Activated T-cell treated with anti-CD3 and anti-CD28 coated beads for 4 hours (primary cell): ENCODE results near the gene MPRIP.

Experiments used
- DNase-seq: peaks from one replicate; pipeline ENCODE4 v3.0.0-alpha.2; 2020

The MPRIP gene

GRCh38 chr17:17089796-17090641, 47.8 kb downstream of the MPRIP start:
- DNase-seq, result no peak

- DNase-seq, result no peak
Observed at GRCh38 chr17:17090642-17091103, 48.4 kb downstream of the MPRIP start.

- no peak for DNase-seq
Observed at GRCh38 chr17:17091276-17091675, 49.0 kb downstream of the MPRIP start.

GRCh38 chr17:17091856-17092756, 49.8 kb downstream of the MPRIP start:
- DNase-seq, result no peak

- DNase-seq, result no peak
Observed at GRCh38 chr17:17093764-17094163, 51.5 kb downstream of the MPRIP start.

GRCh38 chr17:17096438-17097178, 54.4 kb downstream of the MPRIP start:
- DNase-seq, result no peak

GRCh38 chr17:17097763-17098345, 55.6 kb downstream of the MPRIP start:
- DNase-seq, result no peak

GRCh38 chr17:17098551-17099179, 56.4 kb downstream of the MPRIP start:
- no peak for DNase-seq

GRCh38 chr17:17102176-17102575, 59.9 kb downstream of the MPRIP start:
- no peak for DNase-seq

- DNase-seq, result no peak
Observed at GRCh38 chr17:17103160-17103559, 60.9 kb downstream of the MPRIP start.

- DNase-seq, result no peak
Observed at GRCh38 chr17:17104036-17104435, 61.8 kb downstream of the MPRIP start.

- DNase-seq, result no peak
Observed at GRCh38 chr17:17104494-17104893, 62.2 kb downstream of the MPRIP start.

GRCh38 chr17:17105976-17106375, 63.7 kb downstream of the MPRIP start:
- no peak for DNase-seq

- no peak for DNase-seq
Observed at GRCh38 chr17:17106756-17107155, 64.5 kb downstream of the MPRIP start.

GRCh38 chr17:17107281-17107680, 65.0 kb downstream of the MPRIP start:
- no peak for DNase-seq

- DNase-seq, result no peak
Observed at GRCh38 chr17:17107891-17108431, 65.7 kb downstream of the MPRIP start.

- DNase-seq, result no peak
Observed at GRCh38 chr17:17108451-17109049, 66.3 kb downstream of the MPRIP start.

GRCh38 chr17:17109256-17109655, 67.0 kb downstream of the MPRIP start:
- no peak for DNase-seq

- no peak for DNase-seq
Observed at GRCh38 chr17:17109907-17110306, 67.7 kb downstream of the MPRIP start.

GRCh38 chr17:17110520-17110919, 68.3 kb downstream of the MPRIP start:
- DNase-seq, result no peak
